GM21528 (cell line): ENCODE data around the gene C1orf167.

Source experiments
- ATAC-seq: cut with Tn5 transposase; IDR thresholded peaks from one replicate; pipeline ENCODE4 v1.9.1; 2021; ENCODE audit warnings: mild to moderate bottlenecking, moderate library complexity; ENCODE audit not compliant: unreplicated experiment, low FRiP score

The C1orf167 gene

DNA sequence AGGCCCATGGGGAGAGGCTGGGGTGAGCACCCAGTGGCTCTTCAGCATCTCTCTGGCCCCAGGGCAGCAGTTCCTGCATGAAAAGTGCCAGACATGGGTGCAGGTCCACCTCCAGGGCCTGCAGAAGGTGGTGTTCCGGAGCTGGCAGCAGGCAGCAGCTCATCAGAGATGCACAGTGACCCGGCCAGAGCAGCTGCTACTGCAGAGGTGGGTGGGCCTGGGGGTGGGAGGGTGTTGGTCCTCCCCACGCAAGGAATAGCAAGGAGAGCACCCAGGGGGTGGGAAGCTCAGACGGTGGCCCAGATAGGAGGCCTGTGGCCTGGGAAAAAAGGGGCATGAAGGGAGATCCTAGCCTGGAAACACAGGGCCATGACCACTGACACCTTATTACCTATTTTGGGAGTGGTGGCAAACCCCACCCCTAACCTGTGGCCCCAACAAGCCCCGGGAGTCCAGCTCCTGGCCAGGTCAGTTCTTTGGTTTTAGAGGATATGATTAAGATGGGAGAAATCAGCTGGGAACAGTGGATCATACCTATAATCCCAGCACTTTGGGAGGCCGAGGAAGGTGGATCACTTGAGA, 20.2 kb downstream of the C1orf167 start:
- no peak for ATAC-seq

DNA sequence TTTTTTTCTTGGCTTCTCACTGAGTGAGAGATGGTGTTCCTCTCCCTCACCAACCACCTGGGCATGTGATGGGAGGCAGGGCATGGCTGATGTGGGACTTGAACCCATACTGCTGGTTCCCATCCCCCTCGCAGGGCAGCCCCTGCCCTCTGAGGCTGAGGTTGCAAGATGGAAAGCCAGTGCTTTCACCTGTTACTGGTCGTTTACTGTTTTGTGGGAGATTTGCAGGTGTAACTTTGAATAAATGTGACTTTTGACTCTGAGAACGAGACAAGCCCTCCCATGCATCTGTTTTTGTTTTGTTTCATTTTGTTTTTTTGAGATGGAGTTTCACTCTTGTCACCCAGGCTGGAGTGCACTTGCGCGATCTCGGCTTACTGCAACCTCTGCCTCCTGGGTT, 21.6 kb downstream of the C1orf167 start:
- ATAC-seq = no peak

DNA sequence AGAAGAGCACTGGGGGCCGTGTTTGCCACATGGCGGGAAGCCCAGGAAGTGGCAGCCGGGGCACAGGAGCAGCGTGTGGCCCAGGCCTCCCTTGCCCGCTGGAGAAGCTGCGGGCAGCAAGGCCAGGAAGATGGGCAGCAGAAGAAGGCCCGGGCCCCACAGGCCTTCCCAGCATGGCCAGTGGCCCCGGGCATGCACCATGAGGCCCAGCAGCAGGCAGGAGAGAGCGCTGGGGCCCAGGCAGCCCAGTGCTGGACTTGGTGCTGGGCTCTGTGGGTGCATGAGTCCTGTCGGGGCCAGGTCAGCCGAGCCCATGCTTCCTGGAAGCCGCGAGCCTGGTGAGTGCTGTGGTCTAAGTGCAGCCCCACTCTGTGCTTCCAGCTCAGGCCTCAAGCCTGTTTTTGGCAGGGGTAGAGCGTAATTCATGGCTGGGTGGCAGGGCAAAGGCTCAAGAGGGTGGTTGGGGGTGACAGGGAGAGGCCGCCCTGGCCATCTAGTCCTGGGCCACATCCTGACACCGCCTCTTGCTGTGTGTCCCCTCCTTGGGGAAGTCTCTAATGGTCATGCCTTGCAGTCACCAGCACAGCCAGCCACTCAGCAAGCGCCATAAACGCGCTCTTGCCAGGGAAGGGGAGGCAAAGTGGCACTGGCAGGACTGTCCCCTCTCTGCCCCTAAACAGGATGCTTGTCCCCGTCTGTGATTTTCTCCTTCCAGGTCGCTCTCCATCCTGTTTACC, 22.4 kb downstream of the C1orf167 start:
- no peak for ATAC-seq

DNA sequence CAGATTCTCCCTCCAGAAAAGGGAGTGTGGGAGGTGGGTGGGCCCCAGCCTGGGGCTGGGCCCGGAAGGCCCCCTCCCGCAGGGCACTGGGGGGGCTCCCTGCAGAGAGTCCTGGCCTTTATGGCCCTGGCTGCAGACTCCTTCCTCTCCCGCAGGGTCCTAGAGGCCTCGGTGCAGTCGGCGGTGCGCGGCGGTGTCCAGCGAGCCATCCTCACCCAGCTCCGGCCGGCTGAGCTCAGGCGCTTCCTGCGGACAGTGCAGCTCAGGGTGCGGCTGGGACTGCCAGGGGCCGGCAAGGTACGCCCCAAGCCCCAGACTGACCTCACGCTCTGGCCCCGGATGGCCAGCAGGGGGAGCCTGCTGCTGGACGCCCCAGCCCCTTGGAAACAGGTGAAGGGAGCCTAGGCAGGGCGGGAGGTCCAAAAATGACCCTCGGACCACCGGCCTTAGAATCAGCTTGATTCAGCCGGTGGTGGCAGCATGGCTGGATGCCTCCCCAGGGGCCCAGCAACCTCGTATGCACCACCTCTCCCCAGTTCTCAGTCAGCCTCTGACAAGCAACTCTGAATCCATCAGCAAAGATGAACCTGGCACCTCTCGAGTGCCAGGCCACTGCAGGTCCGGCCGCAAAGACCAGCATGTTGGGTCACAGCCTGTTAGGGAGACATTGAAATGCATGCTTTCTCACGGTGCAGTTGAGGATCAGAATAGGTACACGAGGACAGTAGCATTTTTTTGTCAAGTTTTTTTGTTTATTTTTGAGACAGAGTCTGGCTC, 23.2 kb downstream of the C1orf167 start:
- ATAC-seq = no peak

DNA sequence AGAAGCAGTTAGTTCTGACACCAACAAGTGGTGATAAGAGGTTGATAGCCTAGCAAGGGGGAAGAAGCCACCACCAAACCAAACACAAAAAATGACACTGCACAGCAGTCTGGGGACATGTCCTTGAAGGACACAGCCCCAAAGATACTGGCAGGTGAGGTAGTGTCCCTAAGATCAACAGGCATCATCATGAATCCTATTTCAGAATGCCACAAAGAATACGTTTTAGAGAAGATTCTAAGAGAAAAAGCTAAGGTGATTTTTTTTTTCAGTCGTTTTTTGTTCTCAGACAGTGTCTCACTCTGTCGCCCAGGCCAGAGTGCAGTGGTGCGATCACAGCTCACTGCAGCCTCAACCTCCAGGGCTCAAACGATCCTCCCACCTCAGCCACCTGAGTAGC, 24.2 kb downstream of the C1orf167 start:
- no peak for ATAC-seq

DNA sequence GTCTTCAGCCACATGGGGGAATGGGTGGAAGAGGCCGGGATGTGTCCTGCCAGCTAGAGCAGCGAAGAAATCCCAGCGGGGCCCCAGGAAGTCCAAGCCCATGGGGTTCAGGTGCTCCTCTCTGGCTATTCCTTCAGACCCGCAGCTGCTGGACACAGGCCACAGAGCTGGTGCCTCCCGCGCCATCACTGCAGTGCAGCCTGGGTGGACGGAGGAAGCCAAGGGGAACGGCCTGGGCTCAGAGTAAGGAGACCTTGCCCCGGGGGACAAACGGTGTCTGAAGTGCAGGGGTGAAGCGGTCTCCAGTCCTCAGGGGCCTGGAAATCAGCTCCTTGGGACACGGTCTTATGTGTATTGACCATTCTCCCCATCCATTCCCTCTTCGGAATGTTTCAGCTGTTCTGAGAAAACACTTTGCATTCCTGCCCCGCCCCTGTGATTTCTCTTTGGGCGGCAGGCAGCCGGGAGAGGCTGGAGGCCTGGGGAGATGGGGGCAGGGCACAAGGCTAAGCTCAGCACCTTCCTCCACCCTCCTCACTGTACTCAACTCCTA, 25.3 kb downstream of the C1orf167 start:
- ATAC-seq = no peak

DNA sequence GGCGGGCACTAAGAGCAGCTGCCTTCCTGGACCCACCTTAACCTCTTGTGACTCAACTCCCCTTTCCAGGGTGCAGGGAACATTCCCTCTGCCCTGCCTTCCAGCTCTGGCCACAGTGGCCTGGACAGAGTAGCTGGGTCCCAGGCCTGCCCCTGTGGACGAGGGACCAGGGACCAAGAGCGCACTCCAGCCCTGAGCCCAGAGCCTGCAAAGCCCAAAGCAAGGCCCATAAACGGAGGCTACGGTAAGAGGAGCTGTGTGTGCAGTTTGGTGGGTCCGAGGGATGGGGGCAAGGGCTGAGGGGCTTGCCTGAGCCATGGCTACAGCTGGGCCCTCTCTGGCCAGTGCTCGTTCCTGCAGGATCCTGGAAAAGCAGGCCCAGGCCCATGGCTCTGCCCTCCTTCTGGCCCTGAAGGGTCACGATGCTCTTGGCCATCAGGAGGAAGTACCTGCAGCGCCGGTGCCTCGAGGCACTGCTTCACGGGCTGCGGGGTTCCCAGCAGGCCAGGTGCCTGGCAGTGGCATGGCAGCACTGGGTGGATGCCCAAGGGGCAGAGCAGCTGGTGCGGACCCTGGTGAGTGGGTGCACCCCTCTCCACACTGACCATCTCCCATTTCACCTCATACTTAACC, 25.9 kb downstream of the C1orf167 start:
- no peak for ATAC-seq

DNA sequence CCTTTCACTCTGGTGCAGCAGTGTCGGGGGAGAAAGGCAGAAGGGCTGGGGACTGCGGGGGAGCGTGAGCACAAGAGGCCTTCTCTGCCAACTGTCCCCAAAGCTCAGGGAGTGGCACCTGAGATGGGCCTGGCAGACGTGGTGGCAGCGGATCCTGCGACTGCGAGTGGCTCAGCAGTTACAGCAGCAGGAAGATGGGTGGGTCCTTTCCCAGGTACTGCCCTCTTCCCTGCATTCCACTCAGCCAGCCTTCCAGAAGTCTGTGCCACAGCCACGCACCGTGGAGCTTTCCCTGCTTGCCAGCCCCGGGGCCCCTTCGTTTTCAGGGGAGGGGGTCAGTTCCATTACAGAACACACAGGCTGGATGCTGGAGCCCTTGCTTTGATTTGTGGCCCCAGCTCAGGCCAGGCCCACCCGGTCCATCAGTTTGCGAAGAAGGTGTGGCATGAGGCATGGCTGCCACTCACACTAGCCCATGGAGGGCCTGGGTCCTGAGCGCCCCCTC, 26.6 kb downstream of the C1orf167 start:
- no peak for ATAC-seq

DNA sequence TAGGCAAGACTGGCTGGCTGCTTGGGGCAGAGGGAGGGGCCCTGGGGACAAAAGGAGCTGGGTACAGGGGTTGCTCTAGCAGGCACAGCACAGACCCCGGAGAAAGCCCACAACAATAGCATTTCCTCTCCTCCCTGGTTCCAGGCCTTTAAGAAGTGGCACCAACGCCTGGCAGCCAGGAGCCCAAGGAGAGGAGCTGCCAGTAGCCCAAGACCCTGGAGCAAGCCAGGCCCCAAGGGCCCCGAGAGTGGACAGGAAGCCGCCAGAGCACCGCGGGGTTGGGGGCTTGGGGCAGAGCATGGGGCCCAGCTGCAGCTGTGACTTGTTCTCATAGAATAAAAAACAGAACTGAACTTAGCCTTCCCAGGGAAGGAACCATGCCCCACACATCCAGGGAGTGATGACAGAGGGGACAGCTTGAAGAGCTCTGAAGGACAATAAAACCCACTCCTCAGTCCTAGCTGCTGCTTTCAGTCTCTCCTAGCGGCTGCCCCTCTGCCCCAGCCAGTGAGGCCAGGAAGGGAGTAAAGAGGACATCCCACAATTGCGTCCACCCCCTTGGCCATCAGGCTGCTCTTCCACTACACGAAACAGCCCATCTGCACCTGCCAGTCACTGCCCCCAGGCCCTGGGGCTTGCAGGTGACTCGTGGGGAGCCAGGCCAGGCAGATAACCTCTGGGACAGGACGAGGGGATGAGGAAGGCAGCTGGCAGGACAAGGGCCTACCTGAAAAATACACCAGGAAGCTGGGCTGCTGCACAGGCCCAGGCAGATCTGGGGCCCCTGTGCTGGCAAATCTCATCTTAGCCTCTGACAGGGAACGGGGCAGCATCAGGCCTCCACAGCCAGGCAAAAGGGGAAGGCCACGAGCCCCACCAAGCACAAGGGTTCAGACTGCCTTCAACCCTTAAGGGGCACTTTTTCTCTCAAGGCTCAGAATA, 27.4 kb downstream of the C1orf167 start:
- ATAC-seq = no peak

DNA sequence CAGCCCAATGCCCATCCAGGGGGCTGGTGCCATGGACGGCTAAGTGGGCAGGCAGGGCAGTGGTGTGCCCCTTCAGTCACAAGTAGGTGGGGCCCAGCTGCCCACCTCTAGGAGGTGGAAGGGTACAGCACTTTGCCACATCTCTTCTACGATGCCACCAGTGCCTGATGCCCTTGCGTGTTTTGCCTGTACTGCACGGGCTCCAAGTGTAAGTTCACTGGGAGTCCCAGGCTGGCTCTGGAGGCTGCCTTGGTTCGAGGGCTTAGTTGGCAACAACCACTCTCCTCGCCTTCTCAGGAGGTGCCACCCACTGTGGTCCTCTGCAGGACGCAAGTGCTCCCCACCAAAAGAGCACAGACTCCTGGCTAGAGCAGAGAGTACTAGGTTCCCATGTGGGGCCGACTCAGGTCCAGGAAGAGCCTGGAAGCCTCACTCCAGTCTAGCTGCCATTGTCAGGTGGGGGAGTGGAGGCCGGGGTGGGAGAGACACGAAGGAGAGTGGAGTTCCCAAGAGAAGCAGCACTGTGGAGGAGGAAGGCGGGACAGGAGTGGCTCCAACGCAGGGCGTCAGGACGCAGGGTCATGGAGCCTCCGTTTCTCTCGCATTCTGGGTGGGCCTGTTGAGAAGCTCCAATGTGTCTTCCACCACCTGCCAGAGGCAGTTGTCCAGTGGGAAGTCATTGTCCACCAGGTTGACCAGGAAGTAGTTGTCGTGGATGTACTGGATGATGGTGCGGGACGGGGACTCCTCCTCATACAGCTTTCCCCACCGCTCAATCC, 28.3 kb downstream of the C1orf167 start:
- ATAC-seq = no peak

DNA sequence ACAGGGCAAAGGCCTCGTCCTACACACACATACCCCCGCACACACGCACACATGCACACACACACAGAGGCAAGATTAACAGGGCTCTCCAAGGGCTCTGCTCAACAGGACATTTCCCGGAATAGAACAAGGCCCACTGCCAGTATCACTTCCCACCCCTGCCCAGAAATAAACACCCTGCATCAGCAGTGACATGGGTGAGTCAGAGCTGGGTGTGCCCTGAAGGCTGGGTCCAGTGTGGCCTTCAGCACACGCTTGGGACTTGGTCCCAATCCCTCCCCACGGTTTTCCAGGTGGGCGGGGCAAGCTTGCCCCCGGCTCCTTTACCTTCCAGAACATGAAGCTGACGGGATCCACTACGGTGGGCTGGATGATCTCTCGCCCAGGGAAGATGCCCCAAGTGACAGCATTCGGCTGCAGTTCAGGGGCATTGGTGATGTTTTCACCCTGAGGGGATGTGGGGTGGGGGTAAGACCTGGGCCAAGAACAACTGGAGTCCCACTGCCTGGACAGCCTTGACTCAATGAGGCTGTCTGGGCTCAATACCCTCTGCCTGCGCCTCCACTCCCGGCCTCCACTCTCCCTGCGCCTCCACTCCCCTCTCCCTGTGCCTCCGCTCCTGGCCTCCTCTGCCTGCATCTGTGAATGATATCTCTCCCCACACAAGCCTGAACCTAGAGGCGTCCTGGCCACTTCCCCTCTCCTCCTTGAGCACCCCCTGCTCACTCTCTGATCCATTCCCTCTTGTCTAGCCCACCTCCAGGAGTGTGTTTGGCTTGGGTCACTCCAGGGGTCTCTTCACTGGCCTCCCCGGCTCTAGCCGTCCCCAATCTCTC, 29.1 kb downstream of the C1orf167 start:
- no peak for ATAC-seq

DNA sequence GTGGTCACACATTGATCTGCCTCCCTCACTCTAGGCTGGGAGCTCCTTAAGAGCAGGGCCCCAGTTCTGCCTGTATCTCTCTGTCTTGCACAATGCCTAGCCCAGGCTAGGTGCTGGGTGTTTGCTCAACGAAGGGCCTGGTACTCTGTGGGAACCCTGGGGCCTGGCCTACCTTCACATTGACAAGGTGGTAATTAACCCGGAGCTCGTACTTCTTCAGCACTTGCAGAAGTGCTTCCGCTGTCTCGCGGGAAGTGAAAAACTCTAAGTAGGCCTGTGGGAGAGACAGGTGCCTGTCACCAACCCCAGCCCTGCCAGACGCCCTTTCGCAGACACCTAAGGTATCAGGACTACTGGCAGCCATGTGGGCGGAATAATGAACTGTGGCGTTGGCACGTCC, 30.1 kb downstream of the C1orf167 start:
- no peak for ATAC-seq

DNA sequence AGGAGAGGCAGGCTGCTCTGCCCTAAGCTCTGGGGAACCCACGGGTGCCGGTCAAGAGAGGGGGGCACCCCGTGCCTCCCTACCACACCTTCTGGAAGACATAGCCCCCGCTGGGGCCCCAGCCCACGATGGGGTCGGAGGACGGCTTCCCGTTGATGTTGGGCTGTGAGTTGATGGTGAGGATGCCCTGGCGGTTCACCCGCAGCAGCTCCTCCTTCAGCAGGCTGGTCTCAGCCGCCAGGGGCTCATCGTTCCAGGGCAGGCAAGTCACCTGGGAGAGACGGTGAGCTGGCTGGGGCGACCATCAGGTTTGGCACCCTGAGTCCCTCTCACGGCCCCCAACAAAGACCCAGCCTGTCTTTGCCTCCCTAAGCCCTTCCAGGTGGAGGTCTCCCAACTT, 31.8 kb downstream of the C1orf167 start:
- no peak for ATAC-seq

DNA sequence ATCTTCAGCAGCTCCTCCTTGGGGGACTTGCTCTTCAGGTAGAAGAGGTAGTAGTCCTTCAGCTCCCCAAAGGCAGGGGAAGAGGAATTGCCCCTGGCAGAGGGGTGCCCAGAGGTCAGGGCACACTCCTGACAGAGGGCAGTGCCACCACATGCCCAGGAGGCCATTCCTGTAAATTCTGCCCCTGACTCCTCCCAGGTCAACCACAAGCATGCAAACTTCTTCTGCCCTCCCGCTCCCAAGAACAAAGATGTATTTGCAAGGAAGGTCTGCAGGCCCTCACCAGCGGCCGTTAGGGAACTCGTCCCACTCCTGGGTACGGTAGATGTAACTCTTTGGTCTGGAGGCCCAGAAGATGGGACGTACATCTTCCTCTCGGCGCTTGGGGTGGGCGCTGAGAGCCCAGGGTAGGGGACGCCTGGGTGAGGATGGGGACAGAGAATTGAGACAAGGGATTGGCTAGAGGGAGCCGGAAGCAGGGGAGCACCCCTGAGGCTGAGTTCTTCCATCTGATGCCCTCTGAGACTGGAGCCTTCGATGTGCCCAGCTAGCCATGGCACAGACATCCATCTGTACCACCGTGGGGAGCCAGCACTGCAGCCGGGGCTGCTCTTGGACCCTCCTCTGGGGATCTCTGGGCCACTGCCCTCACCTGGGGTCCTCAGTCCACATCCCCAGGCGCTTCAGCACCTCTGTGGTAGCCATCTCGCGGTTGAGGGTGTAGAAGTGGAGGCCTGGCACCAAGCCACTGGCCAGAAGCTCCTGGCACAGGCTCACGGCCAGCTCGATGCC, 32.6 kb downstream of the C1orf167 start:
- ATAC-seq = no peak

DNA sequence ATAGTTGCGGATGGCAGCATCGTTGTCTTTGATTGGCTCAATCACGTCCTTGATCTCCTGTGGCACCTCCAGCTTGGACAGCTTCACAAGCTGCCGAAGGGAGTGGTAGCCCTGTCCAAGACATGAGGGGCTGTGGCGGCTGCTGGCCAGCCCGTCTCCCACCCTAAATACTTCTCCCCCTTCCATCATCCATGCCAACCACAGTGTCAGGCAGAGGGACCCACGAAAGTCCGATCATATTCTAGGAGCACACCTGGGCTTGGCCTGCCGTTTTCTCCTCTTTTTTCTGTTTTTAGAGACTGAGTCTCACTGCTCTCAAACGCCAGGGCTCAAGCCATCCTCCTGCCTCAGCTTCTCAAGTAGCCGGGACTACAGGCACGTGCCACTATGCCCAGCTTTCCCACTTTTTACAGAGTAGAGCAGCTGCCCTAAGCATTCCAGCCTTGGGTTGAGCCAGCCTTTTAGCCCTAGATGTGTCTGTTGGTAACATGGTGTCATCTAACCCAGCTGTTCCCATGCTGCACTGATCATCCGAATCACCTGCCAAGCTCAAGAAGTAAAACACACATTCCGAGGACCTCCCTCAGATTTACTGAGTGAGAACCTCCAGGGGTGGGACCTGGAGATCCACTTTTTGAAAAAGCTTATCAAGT, 33.4 kb downstream of the C1orf167 start:
- ATAC-seq = no peak

DNA sequence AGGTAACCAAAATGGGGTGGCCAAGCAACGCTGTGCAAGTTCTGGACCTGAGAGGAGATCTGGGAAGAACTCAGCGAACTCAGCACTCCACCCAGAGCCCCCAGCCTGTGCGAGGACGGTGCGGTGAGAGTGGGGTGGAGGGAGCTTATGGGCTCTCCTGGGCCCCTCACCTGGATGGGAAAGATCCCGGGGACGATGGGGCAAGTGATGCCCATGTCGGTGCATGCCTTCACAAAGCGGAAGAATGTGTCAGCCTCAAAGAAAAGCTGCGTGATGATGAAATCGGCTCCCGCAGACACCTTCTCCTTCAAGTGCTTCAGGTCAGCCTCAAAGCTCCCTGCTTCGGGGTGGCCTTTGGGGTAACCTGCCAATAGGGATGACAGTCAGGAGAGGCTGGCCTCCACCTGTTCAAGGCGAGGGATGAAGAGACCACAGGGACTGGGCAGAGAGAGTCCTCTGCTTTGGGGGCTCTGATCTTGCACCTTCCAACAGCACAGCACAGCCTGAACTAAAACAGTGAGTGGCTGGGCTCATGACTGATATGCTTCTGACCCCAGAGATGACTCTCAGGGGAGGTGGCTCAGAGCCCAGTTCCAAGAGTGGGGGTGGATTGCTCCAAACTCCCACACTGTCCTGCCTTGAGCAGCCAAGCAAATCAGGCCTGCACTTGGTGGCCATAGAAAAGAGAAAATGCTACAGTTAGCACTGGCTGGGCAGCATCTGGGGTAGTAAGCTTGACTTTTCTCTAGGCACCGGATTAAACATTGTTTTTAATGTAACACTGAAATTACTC, 34.2 kb downstream of the C1orf167 start:
- ATAC-seq = no peak
